Measurements from ENCODE around the gene DNPEP.
A peak's percentile ranks its signal among the peaks of the same experiment; 100 is the strongest.
"Not testable (repeated sequence)": the region's sequence is repeated elsewhere in the genome, so short reads cannot be mapped to it uniquely, and the experiment has no call there.

The DNPEP gene

GRCh38 chr2:219419331-219420197 is 31.9 kb upstream of the DNPEP start:
- no peak for DNase-seq

GRCh38 chr2:219419012-219419324 is 31.3 kb upstream of the DNPEP start:
- DNase-seq: no peak

GRCh38 chr2:219418155-219419011 is 30.7 kb upstream of the DNPEP start, which contains the start of gene DES:
Gene DES (plus strand): TSS chr2:219418377. CDS start chr2:219418463, 86 bp downstream.
- no peak for DNase-seq

- no peak for DNase-seq
These were observed 29.7 kb upstream of the DNPEP start for GRCh38 chr2:219417374-219417773.

- no peak for DNase-seq
These were observed 29.2 kb upstream of the DNPEP start for GRCh38 chr2:219416938-219417337.

GRCh38 chr2:219416235-219416602 is 28.5 kb upstream of the DNPEP start:
- DNase-seq: no peak

GRCh38 chr2:219415580-219416234 is 28.0 kb upstream of the DNPEP start:
- DNase-seq: no peak

GRCh38 chr2:219414857-219415256 is 27.1 kb upstream of the DNPEP start:
- DNase-seq: no peak

- DNase-seq: no peak
These were observed 22.7 kb upstream of the DNPEP start for GRCh38 chr2:219410390-219410789.

- DNase-seq: no peak
These were observed 21.9 kb upstream of the DNPEP start for GRCh38 chr2:219409619-219410018.

GRCh38 chr2:219408631-219409030 is 20.9 kb upstream of the DNPEP start:
- peak; percentile 65 for DNase-seq

GRCh38 chr2:219408204-219408603 is 20.5 kb upstream of the DNPEP start:
- DNase-seq: no peak

GRCh38 chr2:219407343-219407742 is 19.6 kb upstream of the DNPEP start:
- DNase-seq: not testable (repeated sequence)

GRCh38 chr2:219406861-219407230 is 19.1 kb upstream of the DNPEP start:
- DNase-seq: peak; percentile 99

- no peak for DNase-seq
These were observed 18.5 kb upstream of the DNPEP start for GRCh38 chr2:219405958-219406860.

GRCh38 chr2:219405451-219405850 is 17.7 kb upstream of the DNPEP start:
- peak; percentile 50 for DNase-seq

GRCh38 chr2:219404954-219405353 is 17.2 kb upstream of the DNPEP start:
- DNase-seq: no peak

- DNase-seq: no peak
These were observed 16.7 kb upstream of the DNPEP start for GRCh38 chr2:219404291-219404910.

- no peak for DNase-seq
These were observed 16.1 kb upstream of the DNPEP start for GRCh38 chr2:219403861-219404260.

GRCh38 chr2:219402665-219403515 is 15.2 kb upstream of the DNPEP start:
- DNase-seq: peak; percentile 85

- no peak for DNase-seq
These were observed 13.9 kb upstream of the DNPEP start for GRCh38 chr2:219401606-219402005.

Measured in fibroblast of skin of back (primary cell).